GM21786 (cell line): ENCODE data around the gene C12orf43.

Source experiments
- ATAC-seq: cut with Tn5 transposase; IDR thresholded peaks from one replicate; pipeline ENCODE4 v1.9.1; 2021; ENCODE audit not compliant: unreplicated experiment

The C12orf43 gene

DNA sequence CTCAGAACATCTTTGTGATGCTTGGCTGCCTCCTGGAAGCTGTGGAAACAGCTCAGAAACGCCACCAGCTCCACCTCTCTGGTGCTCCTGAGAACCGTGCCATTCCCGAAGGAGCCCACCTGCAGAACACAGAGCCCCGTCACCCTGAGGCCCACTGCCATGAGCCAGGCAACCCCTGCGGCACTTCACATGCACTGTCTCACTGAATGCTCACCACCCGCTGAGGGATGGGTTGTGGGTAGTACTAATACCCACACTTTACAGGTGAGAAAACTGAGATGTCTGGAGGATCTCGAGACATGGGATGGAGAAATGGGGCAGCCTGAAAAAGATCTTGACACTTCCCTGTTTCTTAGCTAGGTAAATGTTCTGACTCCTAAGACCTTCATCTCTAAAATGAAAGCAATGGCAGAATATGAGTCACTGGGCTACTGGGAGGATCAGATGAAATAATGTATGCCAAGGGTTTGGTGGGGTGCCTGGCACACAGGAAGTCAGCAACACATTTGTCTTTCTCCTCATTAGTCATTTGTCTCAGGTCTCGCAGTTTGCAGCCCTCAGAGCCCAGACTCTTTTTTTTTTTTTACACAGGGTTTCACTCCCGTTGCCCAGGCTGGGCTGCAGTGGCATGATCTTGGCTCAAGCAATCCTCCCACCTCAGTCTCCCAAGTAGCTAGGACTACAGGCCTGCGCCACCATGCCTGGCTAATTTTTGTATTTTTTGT lies 17.5 kb upstream of the C12orf43 start:
- no peak for ATAC-seq

DNA sequence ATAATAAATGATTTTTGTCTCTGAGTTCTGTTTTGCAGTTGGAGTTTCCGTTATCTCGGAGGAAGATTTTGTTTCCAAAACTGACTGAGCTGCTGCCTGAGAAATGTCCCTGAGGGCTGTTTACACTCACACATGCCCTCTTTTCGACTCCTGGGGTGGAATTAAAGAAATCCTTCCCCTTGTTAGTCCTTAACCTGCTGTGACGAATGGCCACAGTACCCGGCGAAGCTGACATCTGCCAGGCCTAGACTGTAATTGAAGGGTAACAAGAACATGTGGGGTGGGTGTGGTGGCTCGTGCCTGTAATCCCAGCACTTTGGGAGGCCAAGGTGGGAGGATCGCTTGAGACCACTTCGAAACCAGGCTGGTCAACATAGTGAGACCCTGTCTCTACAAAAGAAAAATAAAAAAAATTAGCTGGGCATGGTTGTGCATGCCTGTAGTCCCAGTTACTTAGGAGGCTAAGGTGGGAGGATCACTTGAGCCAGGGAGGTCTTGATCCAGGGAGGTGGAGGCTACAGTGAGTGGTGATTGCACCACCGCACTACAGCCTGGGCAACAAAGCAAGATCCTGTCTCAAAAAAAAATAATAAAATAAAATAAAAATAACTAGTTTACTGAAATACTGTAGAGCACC lies 14.4 kb upstream of the C12orf43 start:
- no peak for ATAC-seq

DNA sequence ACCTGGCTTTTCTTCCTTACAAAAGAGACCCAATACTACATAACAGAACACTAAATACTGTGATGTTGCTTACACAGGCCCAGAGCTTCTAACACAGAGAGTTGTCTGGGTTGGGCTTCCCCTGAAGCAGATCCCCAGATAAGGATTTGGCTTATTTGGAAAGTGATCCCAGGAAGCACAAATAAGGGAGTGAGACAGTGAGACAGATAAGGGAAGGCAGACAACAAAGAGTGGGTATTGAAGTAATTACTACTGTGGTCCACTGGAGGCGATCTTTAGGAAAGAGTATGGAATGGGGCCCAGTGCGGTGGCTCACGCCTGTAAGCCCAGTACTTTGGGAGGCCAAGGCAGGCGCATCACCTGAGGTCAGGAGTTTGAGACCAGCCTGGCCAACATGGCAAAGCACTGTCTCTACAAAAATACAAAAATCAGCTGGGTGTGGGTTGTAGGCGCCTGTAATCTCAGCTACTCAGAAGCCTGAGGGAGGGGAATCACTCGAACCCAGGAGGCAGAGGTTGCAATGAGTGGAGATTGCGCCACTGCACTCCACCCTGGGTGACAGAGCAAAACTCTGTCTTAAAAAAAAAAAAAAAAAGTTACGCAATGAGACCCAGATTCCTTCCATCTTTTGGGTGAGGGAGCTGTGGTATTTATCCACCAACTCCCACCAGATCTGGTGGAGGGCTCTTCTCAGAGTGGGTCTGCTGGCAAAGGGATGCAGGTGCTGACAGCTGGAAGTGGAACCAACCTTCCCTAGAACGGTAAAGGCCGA lies 10.2 kb upstream of the C12orf43 start:
- ATAC-seq = no peak

DNA sequence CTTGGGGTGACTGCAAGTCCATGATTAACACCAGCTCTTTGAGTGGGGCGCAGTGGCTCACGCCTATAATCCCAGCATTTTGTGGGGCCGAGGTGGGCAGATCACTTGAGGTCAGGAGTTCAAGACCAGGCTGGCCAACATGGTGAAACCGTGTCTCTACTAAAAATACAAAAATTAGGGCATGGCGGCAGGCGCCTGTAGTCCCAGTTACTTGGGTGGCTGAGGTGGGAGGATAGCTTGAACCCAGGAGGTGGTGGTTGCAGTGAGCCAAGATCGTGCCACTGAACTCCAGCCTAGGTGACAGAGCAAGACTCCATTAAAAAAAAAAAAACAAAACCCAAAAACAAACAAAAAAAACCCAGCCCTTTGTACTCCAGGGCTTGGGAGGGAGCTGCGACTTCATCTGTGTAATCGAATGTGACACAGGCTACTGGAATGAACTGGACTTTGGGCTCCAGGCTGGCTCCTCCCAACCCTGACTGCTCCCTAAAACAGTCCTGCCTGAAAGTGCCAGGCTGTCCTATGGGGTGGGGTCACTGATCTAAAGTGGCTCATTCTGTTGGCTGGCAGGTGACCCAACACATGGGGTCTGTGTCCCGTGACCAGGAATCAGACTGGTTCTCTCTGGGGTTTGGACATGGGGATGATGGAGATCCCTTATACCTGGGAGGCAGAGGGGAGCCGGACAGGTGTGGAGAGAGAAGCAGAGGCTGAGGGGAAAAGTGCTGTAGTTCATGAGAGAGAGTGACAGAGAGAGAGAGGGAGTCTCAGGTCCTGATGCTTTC lies 9.3 kb upstream of the C12orf43 start:
- no peak for ATAC-seq

DNA sequence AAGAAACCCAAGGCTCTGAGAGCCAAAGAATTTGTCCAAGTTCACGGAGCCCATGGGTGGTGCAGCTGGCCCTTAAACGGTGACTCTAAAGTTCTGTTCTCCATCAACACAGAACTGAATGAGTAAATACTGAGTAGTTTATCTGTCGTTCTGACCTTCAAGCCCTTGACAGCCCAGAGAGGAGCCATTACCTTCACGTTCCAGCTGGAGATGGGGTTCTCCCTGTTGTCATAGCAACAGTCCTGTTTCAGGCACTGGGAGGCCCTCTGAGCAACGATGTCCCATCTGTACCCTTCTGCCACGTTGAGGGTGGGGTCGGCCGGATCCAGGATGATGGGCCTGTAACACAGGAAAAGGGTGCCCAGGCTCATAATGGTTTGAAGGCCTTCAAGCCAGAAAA lies 7.5 kb upstream of the C12orf43 start:
- ATAC-seq = no peak

DNA sequence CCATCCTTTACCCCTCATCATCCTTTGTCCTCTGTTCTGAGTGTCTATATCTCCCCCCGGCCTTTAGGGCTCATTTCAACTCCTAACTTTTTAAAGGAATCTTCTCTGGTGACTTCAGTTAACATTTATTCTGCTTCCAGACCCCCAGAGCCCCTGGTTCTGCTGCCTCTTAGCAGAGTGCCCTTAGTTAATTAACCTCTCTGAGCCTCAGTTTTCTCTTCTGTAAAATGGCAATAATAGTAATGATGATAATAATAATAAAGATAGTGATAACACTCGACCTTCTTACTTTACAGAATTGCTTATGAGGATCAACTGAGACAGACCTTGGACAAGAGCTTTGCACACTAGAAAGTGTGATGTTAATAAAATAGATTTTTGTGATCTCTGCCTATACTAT lies 6.4 kb upstream of the C12orf43 start:
- ATAC-seq = no peak

DNA sequence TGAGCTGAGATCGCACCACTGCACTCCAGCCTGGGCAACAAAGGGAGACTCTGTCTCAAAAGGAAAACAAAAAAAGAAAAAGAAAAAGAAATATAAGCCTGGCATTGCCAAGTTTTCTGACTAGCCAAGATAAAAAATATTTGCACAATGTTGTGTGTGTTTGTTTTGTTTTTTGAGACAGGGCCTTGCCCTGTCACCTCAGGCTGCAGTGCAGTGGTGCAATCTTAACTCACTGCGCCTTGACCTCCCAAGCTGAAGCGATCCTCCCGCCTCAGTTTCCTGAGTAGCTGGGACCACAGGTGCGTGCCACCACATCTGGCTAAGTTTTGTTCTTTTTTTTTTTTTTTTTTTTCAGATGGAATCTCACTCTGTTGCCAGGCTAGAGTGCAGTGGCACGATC lies 5.5 kb upstream of the C12orf43 start:
- no peak for ATAC-seq

DNA sequence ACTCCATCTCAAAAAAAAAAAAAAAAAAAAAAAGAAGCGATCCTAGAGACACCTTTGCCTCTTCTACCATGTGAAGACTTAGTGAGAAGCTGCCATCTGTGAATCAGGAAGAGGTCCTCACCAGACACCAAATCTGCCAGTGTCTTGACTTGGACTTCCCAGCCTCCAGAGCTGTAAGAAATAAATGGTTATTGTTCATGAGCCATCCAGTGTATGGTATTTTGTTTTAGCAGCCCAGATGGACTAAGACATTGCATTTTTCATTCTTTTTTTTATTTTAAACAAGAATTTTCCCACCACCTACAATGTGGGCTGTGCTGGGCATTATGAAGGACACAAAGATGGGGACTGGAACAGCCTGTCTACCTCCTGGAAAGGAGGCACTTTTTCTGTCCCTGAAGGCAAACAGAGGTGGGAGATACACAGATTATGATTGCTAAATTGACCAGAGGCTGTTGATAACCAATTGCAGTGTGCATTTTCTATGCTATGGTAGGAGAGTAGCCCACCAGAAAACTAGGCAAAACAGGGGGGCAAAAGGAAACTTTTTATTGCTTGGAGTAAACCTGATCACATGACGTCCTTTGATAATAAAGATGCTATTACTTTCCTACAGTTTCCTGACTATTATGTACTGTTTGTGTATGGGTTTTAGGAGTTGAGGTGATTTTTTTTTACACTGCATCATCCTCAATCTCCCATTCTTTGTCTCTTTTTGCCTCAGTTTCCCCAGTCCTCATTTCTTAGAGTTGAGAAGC lies 2.8 kb upstream of the C12orf43 start:
- ATAC-seq = no peak

DNA sequence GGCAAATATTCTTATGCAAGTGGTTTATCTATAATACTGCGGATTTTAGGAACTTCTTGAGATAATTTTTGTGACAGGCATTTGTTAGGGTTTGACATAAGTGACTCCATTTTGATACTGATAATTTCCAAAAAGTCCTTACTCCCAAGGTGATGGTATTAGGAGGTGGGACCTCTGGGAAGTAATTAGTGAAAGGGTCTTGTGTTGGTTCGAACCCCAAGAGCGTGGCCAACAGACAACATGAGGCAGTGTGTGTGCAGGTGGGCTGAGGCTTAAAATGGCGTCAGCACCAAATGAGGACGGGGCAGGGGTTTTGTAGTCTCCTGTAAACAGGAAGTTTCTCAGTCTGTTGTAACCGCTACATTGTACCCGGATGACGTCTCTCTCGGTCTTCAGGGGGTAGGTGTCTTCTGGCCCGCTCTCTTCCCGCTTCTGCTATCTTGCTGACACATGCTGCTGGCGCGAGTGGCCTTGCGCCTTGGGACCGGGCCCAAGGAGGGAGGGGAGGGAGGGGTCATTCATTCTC lies 1.7 kb upstream of the C12orf43 start:
- ATAC-seq = no peak

DNA sequence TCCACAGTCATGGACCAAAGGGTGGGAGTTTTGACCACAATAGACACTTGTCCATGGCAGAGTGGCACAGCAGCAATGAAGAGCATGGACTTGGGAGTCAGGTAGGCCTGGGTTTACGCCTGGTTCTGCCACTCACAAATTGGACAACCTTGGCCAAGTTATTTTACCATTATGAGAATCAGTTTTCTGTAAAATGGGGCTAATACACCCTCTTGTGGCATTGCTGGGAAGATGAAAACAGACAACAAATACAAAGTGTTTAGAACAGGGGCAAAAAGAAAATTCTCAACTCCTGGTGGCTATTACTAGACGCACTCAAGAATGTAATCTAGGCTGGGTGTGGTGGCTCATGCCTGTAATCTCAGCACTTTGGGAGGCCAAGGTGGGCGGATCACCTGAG lies 2.6 kb downstream of the C12orf43 start:
- ATAC-seq = no peak

DNA sequence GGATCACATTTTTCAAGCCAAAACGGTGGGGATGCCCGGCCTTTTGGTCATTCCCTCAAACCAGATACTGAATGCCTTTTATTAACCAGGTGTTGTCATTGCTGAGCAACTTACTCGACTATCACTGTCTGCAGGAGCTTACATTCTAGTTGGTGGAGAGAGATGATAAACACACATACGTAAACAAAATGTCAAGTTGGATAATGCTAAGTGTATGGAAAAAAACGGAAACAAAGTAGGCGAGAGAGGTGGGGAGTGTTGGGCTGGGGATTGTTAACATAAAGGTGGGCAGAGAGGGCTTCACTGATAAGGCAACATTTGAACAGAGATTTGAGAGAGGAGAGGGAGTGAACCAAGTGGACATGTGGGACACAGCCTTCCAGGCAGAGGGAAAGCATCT lies 4.5 kb downstream of the C12orf43 start:
- no peak for ATAC-seq

DNA sequence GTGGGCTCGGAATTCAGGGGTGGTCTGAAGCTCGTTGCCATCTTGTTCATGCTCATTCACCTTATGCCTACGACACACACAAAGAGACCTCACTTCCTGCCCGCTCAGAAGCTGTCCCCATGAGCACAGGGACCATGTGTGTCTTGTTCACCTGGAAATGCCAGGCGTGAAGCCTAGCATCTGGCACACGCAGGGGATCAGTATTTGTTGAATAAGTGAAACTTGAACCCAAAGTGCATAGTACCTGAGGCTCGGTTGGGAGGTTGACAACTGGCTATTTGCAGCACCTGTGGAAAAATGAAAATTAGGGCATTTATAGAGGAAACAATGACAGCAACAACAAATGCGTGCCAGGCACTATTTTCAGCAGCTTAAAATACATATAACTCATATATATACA lies 5.4 kb downstream of the C12orf43 start:
- ATAC-seq = no peak

DNA sequence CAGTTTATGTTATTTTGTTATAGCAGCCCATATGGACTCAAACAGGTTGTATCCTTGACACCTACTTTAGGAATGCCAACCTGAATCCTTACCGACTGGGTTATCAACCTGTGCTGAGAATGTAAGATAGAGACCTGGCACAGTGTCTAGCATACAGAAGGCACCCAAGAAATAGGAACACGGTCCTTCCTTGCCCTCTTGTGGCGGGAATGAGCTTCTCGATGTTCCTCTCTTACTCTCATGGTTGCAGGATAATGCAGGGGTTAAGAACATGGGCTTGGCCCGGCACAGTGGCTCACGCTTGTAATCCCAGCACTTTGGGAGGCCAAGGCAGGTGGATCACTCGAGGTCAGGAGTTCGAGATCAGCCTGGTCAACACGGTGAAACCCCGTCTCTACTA lies 6.5 kb downstream of the C12orf43 start:
- ATAC-seq = no peak

DNA sequence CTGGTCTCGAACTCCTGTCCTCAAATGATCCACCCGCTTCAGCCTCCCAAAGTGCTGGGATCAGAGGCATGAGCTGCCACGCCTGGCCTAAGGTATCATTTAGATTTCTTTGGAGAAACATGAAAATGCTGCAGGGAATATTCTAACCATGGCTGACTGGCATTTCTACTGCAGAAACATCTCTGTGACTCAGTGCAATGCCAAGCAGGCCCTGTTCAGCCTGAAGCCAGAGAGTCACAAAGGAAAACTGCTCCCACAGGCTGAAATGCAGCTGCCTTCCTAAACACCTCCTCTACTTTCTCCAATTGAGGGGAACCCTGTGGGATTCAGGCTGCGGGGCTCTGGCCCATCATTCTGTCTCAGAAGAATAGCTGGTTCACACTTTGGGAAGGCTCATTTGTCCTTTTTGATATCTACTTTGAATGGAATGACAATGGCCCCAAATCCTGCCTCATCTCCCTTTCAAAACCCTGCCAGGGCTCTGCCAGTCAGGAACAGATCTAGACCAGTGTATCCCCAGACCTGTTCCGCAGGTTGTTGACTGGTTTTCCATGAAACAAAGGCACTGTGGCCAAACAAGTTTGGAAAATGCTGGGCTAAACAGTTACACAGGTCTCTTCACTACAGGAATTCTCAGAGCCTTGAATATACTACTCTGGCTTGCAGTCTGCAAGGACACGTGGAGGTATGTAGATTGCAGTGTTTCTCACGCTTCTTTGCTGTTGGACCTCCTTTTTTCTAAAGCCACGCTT lies 7.8 kb downstream of the C12orf43 start:
- no peak for ATAC-seq

DNA sequence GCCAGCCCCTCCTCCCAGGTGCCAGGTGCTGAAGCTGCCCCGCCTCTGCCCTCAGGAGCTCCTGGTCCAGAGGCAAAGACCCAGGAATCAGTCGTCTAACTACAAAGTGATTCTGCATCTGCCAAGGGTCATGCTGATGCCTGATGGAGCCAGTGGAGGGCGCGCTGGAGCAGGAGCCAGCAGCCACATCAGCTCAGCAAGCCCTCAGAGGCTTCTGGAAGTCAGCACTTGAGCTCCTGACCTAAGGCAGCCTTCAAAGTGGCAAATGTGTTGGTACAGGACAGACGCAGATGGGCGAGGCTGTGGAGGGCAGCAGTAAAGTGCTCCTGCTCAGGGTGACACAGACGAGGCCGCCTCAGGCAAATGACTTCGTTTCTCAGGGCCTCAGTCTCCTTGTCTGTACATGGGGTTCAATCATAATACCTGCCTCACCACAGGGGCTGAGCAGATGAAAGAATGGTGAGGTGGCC lies 10.9 kb downstream of the C12orf43 start:
- no peak for ATAC-seq

DNA sequence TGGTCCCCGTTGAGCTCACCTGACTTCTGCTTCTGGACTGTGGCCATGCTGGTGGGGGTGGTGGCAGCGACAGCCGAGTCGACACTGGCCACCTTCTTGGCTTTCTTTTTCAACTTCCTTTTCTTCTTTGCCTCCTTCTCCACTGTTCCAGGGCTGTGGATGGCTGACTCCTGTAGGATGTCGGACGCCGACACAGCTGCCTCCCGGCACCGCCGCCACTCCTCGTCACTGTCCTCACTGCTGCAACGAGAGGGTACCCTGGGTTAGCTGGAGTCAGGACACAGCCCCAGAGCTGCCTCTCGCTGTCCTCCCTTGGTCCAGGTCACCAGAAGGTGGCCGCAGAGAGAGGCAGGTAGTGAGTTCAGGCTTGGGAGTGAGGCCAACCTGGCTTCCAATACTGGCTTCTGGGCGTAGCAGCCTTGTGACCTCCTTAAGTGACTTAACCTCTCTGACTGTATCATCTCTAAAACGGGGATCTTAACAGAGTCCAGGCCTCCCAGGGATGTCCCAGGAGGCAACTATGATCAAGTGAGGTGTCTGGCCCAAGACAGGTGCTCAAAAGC lies 12.0 kb downstream of the C12orf43 start:
- ATAC-seq = no peak

DNA sequence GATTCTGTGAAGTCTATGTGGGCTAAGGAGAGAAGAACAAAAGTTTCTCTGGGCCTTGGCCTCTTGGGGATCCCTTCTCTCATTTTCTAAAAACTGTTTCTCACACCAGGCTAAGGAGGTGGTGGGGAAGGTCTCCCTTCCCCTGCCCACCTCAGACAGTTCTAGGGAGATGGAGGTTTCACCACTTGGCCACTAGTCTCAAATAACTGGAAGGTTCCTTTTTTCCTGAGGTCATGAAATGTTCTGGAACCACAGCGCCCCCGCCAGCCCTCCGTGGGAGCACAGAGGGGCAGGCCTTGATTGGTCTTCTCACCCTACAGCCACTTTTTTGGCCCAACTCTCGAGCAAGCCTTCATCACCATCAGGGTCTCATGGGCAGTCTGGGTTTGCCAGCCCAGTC lies 12.6 kb downstream of the C12orf43 start:
- no peak for ATAC-seq

DNA sequence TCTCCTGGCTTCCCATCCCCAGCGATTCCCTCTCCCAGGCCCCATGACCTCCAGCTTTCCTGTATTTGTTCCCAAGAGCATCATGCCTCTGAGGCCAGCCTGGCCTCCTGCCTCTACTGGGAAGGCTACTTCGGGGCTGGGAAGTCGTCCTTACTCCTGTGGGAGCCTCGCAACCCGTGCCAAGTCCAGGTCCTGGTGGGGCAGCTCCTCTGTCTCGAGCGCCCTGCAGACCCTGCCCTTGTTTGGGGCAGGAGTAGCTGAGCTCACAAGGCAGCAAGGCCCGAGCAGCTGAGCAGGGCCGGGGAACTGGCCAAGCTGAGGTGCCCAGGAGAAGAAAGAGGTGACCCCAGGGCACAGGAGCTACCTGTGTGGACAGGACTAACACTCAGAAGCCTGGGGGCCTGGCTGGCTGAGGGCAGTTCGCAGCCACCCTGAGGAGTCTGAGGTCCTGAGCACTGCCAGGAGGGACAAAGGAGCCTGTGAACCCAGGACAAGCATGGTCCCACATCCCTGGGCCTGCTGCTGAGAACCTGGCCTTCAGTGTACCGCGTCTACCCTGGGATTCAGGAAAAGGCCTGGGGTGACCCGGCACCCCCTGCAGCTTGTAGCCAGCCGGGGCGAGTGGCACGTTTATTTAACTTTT lies 14.3 kb downstream of the C12orf43 start:
- no peak for ATAC-seq

DNA sequence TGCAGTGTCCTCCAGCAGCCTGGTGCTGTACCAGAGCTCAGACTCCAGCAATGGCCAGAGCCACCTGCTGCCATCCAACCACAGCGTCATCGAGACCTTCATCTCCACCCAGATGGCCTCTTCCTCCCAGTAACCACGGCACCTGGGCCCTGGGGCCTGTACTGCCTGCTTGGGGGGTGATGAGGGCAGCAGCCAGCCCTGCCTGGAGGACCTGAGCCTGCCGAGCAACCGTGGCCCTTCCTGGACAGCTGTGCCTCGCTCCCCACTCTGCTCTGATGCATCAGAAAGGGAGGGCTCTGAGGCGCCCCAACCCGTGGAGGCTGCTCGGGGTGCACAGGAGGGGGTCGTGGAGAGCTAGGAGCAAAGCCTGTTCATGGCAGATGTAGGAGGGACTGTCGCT lies 15.2 kb downstream of the C12orf43 start:
- ATAC-seq = no peak
